Neural progenitor cell (in vitro differentiated cells): ENCODE measurements around the gene SMTNL2.

Source experiments
- EZH2 ChIP-seq: fragments of 200-600 bp; sonication (generic); IDR thresholded peaks from 2 replicates; pipeline ENCODE4 v1.6.1; 2017; ENCODE audit warnings: antibody characterized with exemption, mild to moderate bottlenecking, moderate library complexity
- TF ChIP-seq, protein P1 (sequence below): fragments of 200-600 bp; sonication (generic); IDR thresholded peaks from 2 replicates; pipeline ENCODE4 v1.5.1; 2017; ENCODE audit warnings: antibody characterized with exemption, mild to moderate bottlenecking

- TF ChIP-seq, protein P1, sequence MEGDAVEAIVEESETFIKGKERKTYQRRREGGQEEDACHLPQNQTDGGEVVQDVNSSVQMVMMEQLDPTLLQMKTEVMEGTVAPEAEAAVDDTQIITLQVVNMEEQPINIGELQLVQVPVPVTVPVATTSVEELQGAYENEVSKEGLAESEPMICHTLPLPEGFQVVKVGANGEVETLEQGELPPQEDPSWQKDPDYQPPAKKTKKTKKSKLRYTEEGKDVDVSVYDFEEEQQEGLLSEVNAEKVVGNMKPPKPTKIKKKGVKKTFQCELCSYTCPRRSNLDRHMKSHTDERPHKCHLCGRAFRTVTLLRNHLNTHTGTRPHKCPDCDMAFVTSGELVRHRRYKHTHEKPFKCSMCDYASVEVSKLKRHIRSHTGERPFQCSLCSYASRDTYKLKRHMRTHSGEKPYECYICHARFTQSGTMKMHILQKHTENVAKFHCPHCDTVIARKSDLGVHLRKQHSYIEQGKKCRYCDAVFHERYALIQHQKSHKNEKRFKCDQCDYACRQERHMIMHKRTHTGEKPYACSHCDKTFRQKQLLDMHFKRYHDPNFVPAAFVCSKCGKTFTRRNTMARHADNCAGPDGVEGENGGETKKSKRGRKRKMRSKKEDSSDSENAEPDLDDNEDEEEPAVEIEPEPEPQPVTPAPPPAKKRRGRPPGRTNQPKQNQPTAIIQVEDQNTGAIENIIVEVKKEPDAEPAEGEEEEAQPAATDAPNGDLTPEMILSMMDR: no peak
- no peak for TF ChIP-seq EZH2
These were observed 4.1 kb downstream of the SMTNL2 start for GRCh38 chr17:4588391-4588790.
